K562 (cell line): ENCODE results near the gene TSSK2. TPM values are rescaled to one million over a fixed set of nuclear protein-coding genes. Genes with fewer than 3 reads are reported as not detected.

Experiments
- ATAC-seq: fragments of 200-7000 bp; cut with Tn5 transposase; 3 replicates; pipeline ENCODE4 v1.9.1; 2020; ENCODE audit warnings: moderate library complexity
- BruUV-seq: library from RNA; stranded (reverse); fragments of 400-500 nt; replicated peaks from 2 replicates; lab custom pipeline; 2021; lab: Mats Ljungman, UMichigan
- CTCF ChIA-PET: fragments of 300-600 bp; formaldehyde crosslinking; extraction: SDS; loops from one replicate; lab custom pipeline; 2021; ENCODE audit warnings: low intra/inter-chr PET ratio; lab: Yijun Ruan, JAX
- POLR2A ChIA-PET: fragments of 300-600, 350-650 bp; sonication (Branson Sonifier 250); formaldehyde crosslinking; extraction: SDS; loops from one replicate; lab custom pipeline; 2021; ENCODE audit warnings: antibody characterized with exemption, inconsistent platforms; lab: Yijun Ruan, JAX
- DNase-seq, 4 experiments: peaks; one replicate each; pipeline versions ENCODE4 v3.0.0 to v3.0.0-alpha.2; 2011 to 2018; ENCODE audit warnings: low spot score in 3 of 4, mixed read lengths in 3 of 4; ENCODE audit errors: extremely low read depth in 1 of 4
- FAIRE-seq: peaks from 2 replicates; lab custom pipeline; 2011; peaks lifted over from hg19 to GRCh38; lab: Jason Lieb, UNC
- H2AFZ ChIP-seq: 2 replicates; pipeline ENCODE4 v1.6.0; 2011; ENCODE audit warnings: low read depth, low read length, control low read depth, inconsistent platforms
- H3K27ac ChIP-seq: fragments of 200-600 bp; 3 replicates; pipeline ENCODE4 v1.8.0; 2011; ENCODE audit warnings: low read depth, mild to moderate bottlenecking, control low read depth, inconsistent platforms, low read length, moderate library complexity, mixed read lengths; ENCODE audit errors: extremely low read depth
- H3K27me3 ChIP-seq, 2 experiments: fragments of 300-600 bp in 1 of 2; 2 replicates in 1 of 2; 3 replicates in 1 of 2; pipeline versions ENCODE4 v1.6.0 to v1.8.0; 2011; ENCODE audit warnings: inconsistent platforms in 2 of 2, low read length in 2 of 2, mild to moderate bottlenecking in 1 of 2, mixed read lengths in 1 of 2, moderate library complexity in 1 of 2; ENCODE audit not compliant: control insufficient read depth in 2 of 2, insufficient read depth in 2 of 2
- H3K36me3 ChIP-seq: fragments of 300-600 bp; 3 replicates; pipeline ENCODE4 v1.8.0; 2011; ENCODE audit warnings: mild to moderate bottlenecking, low read length, inconsistent platforms; ENCODE audit not compliant: control insufficient read depth, insufficient read depth
- H3K4me1 ChIP-seq, 2 experiments: fragments of 200-600 bp in 1 of 2; replicated peaks in 1 of 2; 2 replicates in 1 of 2; 3 replicates in 1 of 2; pipeline versions ENCODE4 v1.5.1 to v1.8.0; 2011; ENCODE audit warnings: inconsistent platforms in 2 of 2, low read length in 2 of 2, mild to moderate bottlenecking in 1 of 2, mixed read lengths in 1 of 2, moderate library complexity in 1 of 2; ENCODE audit not compliant: control insufficient read depth in 2 of 2, insufficient read depth in 2 of 2
- H3K4me2 ChIP-seq: 2 replicates; pipeline ENCODE4 v1.6.1; 2011; ENCODE audit warnings: low read length, control low read depth, inconsistent platforms, mixed read lengths; ENCODE audit not compliant: insufficient read depth
- H3K4me3 ChIP-seq: fragments of 200-600 bp; sonication (generic), shearing (Covaris generic); 2 replicates; pipeline ENCODE4 v1.5.1; 2016; ENCODE audit warnings: control low read depth, inconsistent platforms
- H3K79me2 ChIP-seq: fragments of 200-600 bp; 3 replicates; pipeline ENCODE4 v1.8.0; 2011; ENCODE audit warnings: low read length, inconsistent platforms; ENCODE audit not compliant: control insufficient read depth, insufficient read depth
- H3K9ac ChIP-seq, 2 experiments: 2 replicates each; pipeline versions ENCODE4 v1.6.0 to v1.6.1; 2011; ENCODE audit warnings: low read depth in 2 of 2, low read length in 2 of 2, control low read depth in 1 of 2, inconsistent platforms in 1 of 2, mild to moderate bottlenecking in 1 of 2, mixed read lengths in 1 of 2; ENCODE audit not compliant: insufficient read depth in 1 of 2
- H3K9me1 ChIP-seq: one replicate; pipeline ENCODE4 v1.6.0; 2011; ENCODE audit warnings: inconsistent platforms, mild to moderate bottlenecking, low read length, moderate library complexity; ENCODE audit not compliant: control insufficient read depth, insufficient read depth
- H3K9me3 ChIP-seq: replicated peaks from 2 replicates; pipeline ENCODE4 v1.5.1; 2011; ENCODE audit warnings: low read depth, low read length, inconsistent platforms; ENCODE audit not compliant: control insufficient read depth, insufficient read depth
- H4K20me1 ChIP-seq: replicated peaks from 2 replicates; pipeline ENCODE4 v1.6.1; 2011; ENCODE audit warnings: low read length, inconsistent platforms, mixed read lengths; ENCODE audit not compliant: control insufficient read depth, insufficient read depth
- BRD4 ChIP-seq: fragments of 200-600 bp; sonication (generic); IDR thresholded peaks from 2 replicates; pipeline ENCODE4 v1.6.1; 2017; ENCODE audit warnings: inconsistent platforms
- CAMTA2 ChIP-seq: fragments of 250-450 bp; sonication (Bioruptor Pico); conservative IDR thresholded peaks from 2 replicates; pipeline ENCODE4 v1.5.1; 2022
- CREB1 ChIP-seq, 2 experiments: sonication (generic) in 1 of 2; formaldehyde crosslinking in 1 of 2; IDR thresholded peaks; 2 replicates each; pipeline versions ENCODE4 v1.6.1 to v1.8.0; 2012 to 2022; ENCODE audit warnings: inconsistent platforms in 1 of 2, mild to moderate bottlenecking in 1 of 2, missing genetic modification reagents in 1 of 2, moderate library complexity in 1 of 2
- ELF4 ChIP-seq: fragments of 450-650 bp; formaldehyde crosslinking; IDR thresholded peaks from 2 replicates; pipeline ENCODE4 v1.4.0; 2022; ENCODE audit warnings: missing genetic modification characterization
- ETV1 ChIP-seq: fragments of 450-650 bp; conservative IDR thresholded peaks from 2 replicates; pipeline ENCODE4 v1.6.1; 2016; ENCODE audit warnings: missing genetic modification characterization, control low read depth, low read depth, missing compliant biosample characterization
- HNRNPK ChIP-seq: fragments of 200-400 bp; formaldehyde crosslinking; IDR thresholded peaks from one replicate; pipeline ENCODE4 v1.6.1; 2018; ENCODE audit warnings: mild to moderate bottlenecking, low read depth, low read length; ENCODE audit not compliant: poor library complexity, severe bottlenecking
- IFI16 ChIP-seq: fragments of 250-450 bp; sonication (Bioruptor Pico); IDR thresholded peaks from 2 replicates; pipeline ENCODE4 v2.1.2; 2022; ENCODE audit warnings: mild to moderate bottlenecking, inconsistent platforms
- MED1 ChIP-seq: sonication (generic); formaldehyde crosslinking; IDR thresholded peaks from 2 replicates; pipeline ENCODE4 v1.8.1; 2023; ENCODE audit warnings: missing genetic modification reagents, borderline replicate concordance
- PYGO2 ChIP-seq: fragments of 450-650 bp; IDR thresholded peaks from 2 replicates; pipeline ENCODE4 v1.6.1; 2016; ENCODE audit warnings: mild to moderate bottlenecking, missing genetic modification characterization, moderate library complexity, missing compliant biosample characterization
- SMARCE1 ChIP-seq: fragments of 450-650 bp; IDR thresholded peaks from 2 replicates; pipeline ENCODE4 v1.7.1; 2016; ENCODE audit warnings: mild to moderate bottlenecking
- SRSF9 ChIP-seq: fragments of 200-400 bp; formaldehyde crosslinking; IDR thresholded peaks from 2 replicates; pipeline ENCODE4 v1.6.1; 2017; ENCODE audit warnings: low read depth, low read length, borderline replicate concordance
- ZNF197 ChIP-seq: fragments of 200-800 bp; sonication (Bioruptor generic); IDR thresholded peaks from 2 replicates; pipeline ENCODE4 v1.6.1; 2016; ENCODE audit warnings: low read depth, missing genetic modification characterization, missing compliant biosample characterization
- ZNF253 ChIP-seq: fragments of 250-450 bp; sonication (Bioruptor Pico); conservative IDR thresholded peaks from 2 replicates; pipeline ENCODE4 v1.6.1; 2021; ENCODE audit warnings: mild to moderate bottlenecking
- ZNF316 ChIP-seq: fragments of 450-650 bp; IDR thresholded peaks from 2 replicates; pipeline ENCODE4 v1.6.1; 2016
- ZNF717 ChIP-seq: fragments of 250-450 bp; sonication (Bioruptor Pico); IDR thresholded peaks from 2 replicates; pipeline ENCODE4 v1.5.0; 2021
- ZNF79 ChIP-seq: fragments of 250-450 bp; sonication (Bioruptor Pico); IDR thresholded peaks from 2 replicates; pipeline ENCODE4 v1.4.0; 2020; ENCODE audit warnings: low read depth, mild to moderate bottlenecking, moderate library complexity
- ZSCAN29 ChIP-seq: fragments of 450-650 bp; IDR thresholded peaks from 2 replicates; pipeline ENCODE4 v1.6.1; 2017
- WGBS: fragments of 100-300 bp; shearing (Covaris generic); methylation state at CpG from one replicate; pipeline ENCODE4 v1.1.6; 2016; ENCODE audit warnings: low coverage, mixed read lengths; ENCODE audit not compliant: insufficient coverage; ENCODE audit errors: missing lambda C conversion rate; 5-methylcytosine and 5-hydroxymethylcytosine counted together
- in situ Hi-C: fragments of 300-500 bp; cut with MboI; formaldehyde crosslinking; loops from 4 replicates; pipeline ENCODE4 v1.15.0; 2018; ENCODE audit warnings: inconsistent platforms, mixed read lengths
- intact Hi-C: fragments of 100-400 bp; cut with micrococcal nuclease; formaldehyde crosslinking; loops from 2 replicates; pipeline ENCODE4 v1.14.2; 2022
- polyA plus RNA-seq, 8 experiments: library from polyadenylated mRNA; depleted of rRNA in 4 of 8; stranded (reverse) in 5 of 8; unstranded in 3 of 8; fragments of >200 nt; fragmentation: Nextera tagmentation in 2 of 8; fragmentation: Illumina TruSeq in 1 of 8; extraction: Ambion mirVana in 2 of 8; extraction: Trizol in 1 of 8; gene quantifications; 2 replicates each; pipeline versions ENCODE4 v1.2.1 to v1.2.3, GENCODE V29; 2011 to 2014; ENCODE audit warnings: inconsistent platforms in 1 of 8, missing spikeins in 1 of 8
- total RNA-seq, 7 experiments: library from RNA; depleted of rRNA in 6 of 7; stranded (reverse); fragments of >200 nt in 6 of 7; fragmentation: Illumina TruSeq in 2 of 7; extraction: Trizol in 2 of 7; gene quantifications; 2 replicates each; pipeline versions ENCODE4 v1.2.1 to v1.2.3, GENCODE V29; 2011 to 2021; ENCODE audit warnings: low replicate concordance in 1 of 7
- TF ChIP-seq, protein P1 (sequence below), 2 experiments: fragments of 450-650 bp in 1 of 2; sonication (generic) in 1 of 2; formaldehyde crosslinking; conservative IDR thresholded peaks; 2 replicates each; pipeline versions ENCODE4 v1.4.0 to v1.8.1; 2020 to 2022; ENCODE audit warnings: mild to moderate bottlenecking in 1 of 2, missing genetic modification reagents in 1 of 2
- TF ChIP-seq, protein P2 (sequence below): fragments of 450-650 bp; IDR thresholded peaks from 2 replicates; pipeline ENCODE4 v1.6.1; 2016; ENCODE audit warnings: low read depth, mild to moderate bottlenecking, moderate library complexity
- TF ChIP-seq, protein P3 (sequence below): fragments of 450-650 bp; IDR thresholded peaks from 2 replicates; pipeline ENCODE4 v1.6.1; 2017; ENCODE audit warnings: mild to moderate bottlenecking, moderate library complexity
- TF ChIP-seq, protein P4 (sequence below): sonication (generic); formaldehyde crosslinking; IDR thresholded peaks from 2 replicates; pipeline ENCODE4 v1.9.0; 2022; ENCODE audit warnings: mild to moderate bottlenecking, missing genetic modification reagents

The TSSK2 gene
- total and polyA plus RNA-seq, 9 of the 15 experiments (the other 6 are each of a cell fraction or from before 2014, with no cell fraction given), result 0.04 TPM; not detected in 8

DNA sequence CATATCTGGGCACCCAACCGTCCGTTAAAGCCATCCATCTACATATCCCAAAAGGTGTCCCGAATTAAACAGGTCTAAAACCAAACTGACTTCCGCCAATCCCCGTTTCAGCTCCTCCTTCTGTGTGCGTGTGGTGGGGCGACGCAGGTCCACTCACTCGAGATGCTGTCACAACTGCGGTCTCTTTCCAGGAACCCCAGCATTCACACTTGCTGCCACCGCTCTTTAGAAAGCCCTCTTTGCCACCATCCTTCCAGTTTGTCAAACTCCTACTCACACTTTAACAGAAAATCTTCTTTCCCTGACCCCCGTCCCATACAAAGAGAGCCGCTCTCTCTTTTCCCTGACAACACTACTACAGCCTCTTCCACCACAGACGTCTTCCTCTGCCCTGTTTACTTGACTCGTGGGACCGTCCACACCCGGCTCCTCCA lies 12.9 kb downstream of the TSSK2 start:
- BruUV-seq, result TSS peak; percentile 62
- in situ Hi-C loops, result no loop called here
- H3K4me3 ChIP-seq, result peak overlapping the region; percentile 59
- ChIA-PET CTCF (interaction anchor here (0.7 to 3.1 kb wide), 5 partner anchors 29 to 488 kb away, joined by 3 to 26 read pairs (median 3); no protein-coding TSS in a partner anchor), POLR2A (interaction anchor here (0.6 to 6.1 kb wide), 33 partner anchors 8 to 1388 kb away, joined by 3 to 54 read pairs (median 3); partner anchors contain the start of genes CDC45, DGCR2 and TSSK2)
- peak overlapping the region; percentile 50 for H3K27ac ChIP-seq
- H3K4me1 ChIP-seq, result peaks cover 4 to 19% of the 10 kb centered on the region in 2 experiments; a peak in 4 of 5 replicates
- H3K9ac ChIP-seq, result peak overlapping the region; percentile 74 to 92
- peaks cover 14 to 26% of the 10 kb centered on the region in 2 experiments; a peak in 4 of 5 replicates for H3K27me3 ChIP-seq
- H3K9me1 ChIP-seq, result peaks cover 4% of the 10 kb centered on the region
- ATAC-seq (peak; percentile 48), DNase-seq (peak; percentile 79 to 82 (median 80)), FAIRE-seq (no peak)
- H4K20me1 ChIP-seq, result 0 out of 2 replicates have a peak, but pooled peaks cover 3% of the 10 kb centered on the region
- H2AFZ ChIP-seq, result peak overlapping the region; percentile 80
- intact Hi-C loops, result loop anchor here (1.0 to 2.0 kb wide), 9 partner anchors 22 to 486 kb away; partner anchors contain the start of genes CDC45, CLTCL1, DGCR2 and UFD1
- H3K9me3 ChIP-seq, result no peaks in the 10 kb centered on the region
- WGBS, result under 1% methylated on average over 17 of the region's 17 CpGs
- peak overlapping the region; percentile 96 for H3K4me2 ChIP-seq
- H3K79me2 ChIP-seq, result peaks cover 15% of the 10 kb centered on the region
- peaks cover 39% of the 10 kb centered on the region for H3K36me3 ChIP-seq
- TF ChIP-seq PYGO2 (tag), result no peak
- no peak for TF ChIP-seq BRD4
- no peak for TF ChIP-seq ZNF79 (CRISPR knock-in tag)
- peak; percentile 63; the same call in 1 of the 2 replicates for TF ChIP-seq ZSCAN29
- TF ChIP-seq ZNF717, result no peak
- TF ChIP-seq, protein P1, sequence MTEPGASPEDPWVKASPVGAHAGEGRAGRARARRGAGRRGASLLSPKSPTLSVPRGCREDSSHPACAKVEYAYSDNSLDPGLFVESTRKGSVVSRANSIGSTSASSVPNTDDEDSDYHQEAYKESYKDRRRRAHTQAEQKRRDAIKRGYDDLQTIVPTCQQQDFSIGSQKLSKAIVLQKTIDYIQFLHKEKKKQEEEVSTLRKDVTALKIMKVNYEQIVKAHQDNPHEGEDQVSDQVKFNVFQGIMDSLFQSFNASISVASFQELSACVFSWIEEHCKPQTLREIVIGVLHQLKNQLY (CRISPR knock-in tag; conservative IDR thresholded peaks at IDR 0.05), result 0 out of 4 replicates have a peak, but pooled peaks of 1 of the 2 experiments have one; percentile 38
- TF ChIP-seq, protein P2, sequence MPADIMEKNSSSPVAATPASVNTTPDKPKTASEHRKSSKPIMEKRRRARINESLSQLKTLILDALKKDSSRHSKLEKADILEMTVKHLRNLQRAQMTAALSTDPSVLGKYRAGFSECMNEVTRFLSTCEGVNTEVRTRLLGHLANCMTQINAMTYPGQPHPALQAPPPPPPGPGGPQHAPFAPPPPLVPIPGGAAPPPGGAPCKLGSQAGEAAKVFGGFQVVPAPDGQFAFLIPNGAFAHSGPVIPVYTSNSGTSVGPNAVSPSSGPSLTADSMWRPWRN, result no peak
- no peak for TF ChIP-seq MED1 (CRISPR knock-in tag)
- TF ChIP-seq ETV1, result 0 out of 2 replicates have a peak, but pooled peaks have one; percentile 8
- no peak for TF ChIP-seq ZNF316
- TF ChIP-seq, protein P3, sequence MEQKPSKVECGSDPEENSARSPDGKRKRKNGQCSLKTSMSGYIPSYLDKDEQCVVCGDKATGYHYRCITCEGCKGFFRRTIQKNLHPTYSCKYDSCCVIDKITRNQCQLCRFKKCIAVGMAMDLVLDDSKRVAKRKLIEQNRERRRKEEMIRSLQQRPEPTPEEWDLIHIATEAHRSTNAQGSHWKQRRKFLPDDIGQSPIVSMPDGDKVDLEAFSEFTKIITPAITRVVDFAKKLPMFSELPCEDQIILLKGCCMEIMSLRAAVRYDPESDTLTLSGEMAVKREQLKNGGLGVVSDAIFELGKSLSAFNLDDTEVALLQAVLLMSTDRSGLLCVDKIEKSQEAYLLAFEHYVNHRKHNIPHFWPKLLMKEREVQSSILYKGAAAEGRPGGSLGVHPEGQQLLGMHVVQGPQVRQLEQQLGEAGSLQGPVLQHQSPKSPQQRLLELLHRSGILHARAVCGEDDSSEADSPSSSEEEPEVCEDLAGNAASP, result no peak
- peak; percentile 25; the same call in 1 of the 2 replicates for TF ChIP-seq IFI16
- TF ChIP-seq SMARCE1, result peak; percentile 56; the same call in 1 of the 2 replicates
- TF ChIP-seq SRSF9, result no peak
- no peak for TF ChIP-seq CAMTA2 (CRISPR knock-in tag)
- peak; percentile 62; the same call in 1 of the 2 replicates for TF ChIP-seq CREB1 (IDR thresholded peaks at IDR 0.05)
- TF ChIP-seq CREB1 (CRISPR knock-in tag; IDR thresholded peaks at IDR 0.05), result no peak
- no peak for TF ChIP-seq ZNF253
- peak; percentile 33; the same call in 1 of the 2 replicates for TF ChIP-seq ELF4 (CRISPR knock-in tag)
- TF ChIP-seq, protein P4, sequence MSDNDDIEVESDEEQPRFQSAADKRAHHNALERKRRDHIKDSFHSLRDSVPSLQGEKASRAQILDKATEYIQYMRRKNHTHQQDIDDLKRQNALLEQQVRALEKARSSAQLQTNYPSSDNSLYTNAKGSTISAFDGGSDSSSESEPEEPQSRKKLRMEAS (CRISPR knock-in tag), result no peak
- TF ChIP-seq ZNF197 (CRISPR knock-in tag), result no peak
- TF ChIP-seq HNRNPK, result no peak
